Parathyroid adenoma (tissue), 2 donors: ENCODE measurements around the gene TMEM178B.

Experiments
- H2AFZ ChIP-seq: fragments of 300-600 bp; sonication (generic); one replicate; pipeline ENCODE4 v1.7.0; 2017; ENCODE audit warnings: antibody characterized with exemption, mild to moderate bottlenecking
- H3K27ac ChIP-seq: fragments of 300-600 bp; sonication (generic); one replicate; pipeline ENCODE4 v1.7.0; 2017
- H3K27me3 ChIP-seq: fragments of 300-600 bp; sonication (generic); one replicate; pipeline ENCODE4 v1.7.0; 2017; ENCODE audit warnings: low read length; ENCODE audit not compliant: control insufficient read depth, insufficient read depth
- H3K36me3 ChIP-seq: fragments of 300-600 bp; sonication (generic); one replicate; pipeline ENCODE4 v1.7.0; 2017; ENCODE audit warnings: low read length; ENCODE audit not compliant: control insufficient read depth, insufficient read depth
- H3K4me1 ChIP-seq: fragments of 300-600 bp; sonication (generic); one replicate; pipeline ENCODE4 v1.7.0; 2017; ENCODE audit warnings: control low read depth
- H3K4me2 ChIP-seq: fragments of 300-600 bp; sonication (generic); one replicate; pipeline ENCODE4 v1.7.0; 2017; ENCODE audit warnings: low read length
- H3K4me3 ChIP-seq: fragments of 300-600 bp; sonication (generic); one replicate; pipeline ENCODE4 v1.7.0; 2017; ENCODE audit warnings: low read depth, low read length
- H3K79me2 ChIP-seq: fragments of 300-600 bp; sonication (generic); one replicate; pipeline ENCODE4 v1.7.0; 2017; ENCODE audit warnings: control low read depth
- H3K9ac ChIP-seq: fragments of 300-600 bp; sonication (generic); one replicate; pipeline ENCODE4 v1.7.0; 2017; ENCODE audit warnings: mild to moderate bottlenecking
- H3K9me3 ChIP-seq: fragments of 300-600 bp; sonication (generic); one replicate; pipeline ENCODE4 v1.7.0; 2017; ENCODE audit warnings: low read length; ENCODE audit not compliant: control insufficient read depth
- CTCF ChIP-seq: fragments of 300-600 bp; sonication (generic); IDR thresholded peaks from one replicate; pipeline ENCODE4 v1.7.0; 2017; ENCODE audit warnings: antibody characterized with exemption, mild to moderate bottlenecking
- donor health status: primary hyperparathyroidism.

TMEM178B gene

GRCh38 chr7:141178486-141179135, 104.7 kb downstream of the TMEM178B start:
- H3K27me3 ChIP-seq, result no peaks in the 10 kb centered on the region
- H3K27ac ChIP-seq, result no peak overlapping the region
- no peak overlapping the region for H3K4me3 ChIP-seq
- no peaks in the 10 kb centered on the region for H3K36me3 ChIP-seq
- peaks cover 53% of the 10 kb centered on the region for H3K79me2 ChIP-seq
- H2AFZ ChIP-seq, result no peak overlapping the region
- H3K9ac ChIP-seq, result no peak overlapping the region
- peaks cover 4% of the 10 kb centered on the region for H3K4me1 ChIP-seq
- TF ChIP-seq CTCF, result no peak
- no peaks in the 10 kb centered on the region for H3K9me3 ChIP-seq
- no peak overlapping the region for H3K4me2 ChIP-seq

GRCh38 chr7:141181812-141182211, 107.9 kb downstream of the TMEM178B start:
- H3K9ac ChIP-seq, result no peak overlapping the region
- no peaks in the 10 kb centered on the region for H3K9me3 ChIP-seq
- peaks cover 4% of the 10 kb centered on the region for H3K4me1 ChIP-seq
- no peaks in the 10 kb centered on the region for H3K36me3 ChIP-seq
- H2AFZ ChIP-seq, result no peak overlapping the region
- TF ChIP-seq CTCF, result no peak
- H3K27me3 ChIP-seq, result no peaks in the 10 kb centered on the region
- no peak overlapping the region for H3K4me3 ChIP-seq
- H3K4me2 ChIP-seq, result no peak overlapping the region
- H3K27ac ChIP-seq, result no peak overlapping the region
- peaks cover 52% of the 10 kb centered on the region for H3K79me2 ChIP-seq

- Histone ChIP-seq H2AFZ (no peak overlapping the region), H3K79me2 (peaks cover 50% of the 10 kb centered on the region), H3K9ac (no peak overlapping the region), H3K27ac (no peak overlapping the region), H3K4me3 (no peak overlapping the region), H3K4me2 (no peak overlapping the region), H3K4me1 (peaks cover 11% of the 10 kb centered on the region), H3K9me3 (no peaks in the 10 kb centered on the region), H3K36me3 (no peaks in the 10 kb centered on the region), H3K27me3 (no peaks in the 10 kb centered on the region)
- TF ChIP-seq CTCF, result no peak
Measured at GRCh38 chr7:141184532-141185190, 110.8 kb downstream of the TMEM178B start.

DNA sequence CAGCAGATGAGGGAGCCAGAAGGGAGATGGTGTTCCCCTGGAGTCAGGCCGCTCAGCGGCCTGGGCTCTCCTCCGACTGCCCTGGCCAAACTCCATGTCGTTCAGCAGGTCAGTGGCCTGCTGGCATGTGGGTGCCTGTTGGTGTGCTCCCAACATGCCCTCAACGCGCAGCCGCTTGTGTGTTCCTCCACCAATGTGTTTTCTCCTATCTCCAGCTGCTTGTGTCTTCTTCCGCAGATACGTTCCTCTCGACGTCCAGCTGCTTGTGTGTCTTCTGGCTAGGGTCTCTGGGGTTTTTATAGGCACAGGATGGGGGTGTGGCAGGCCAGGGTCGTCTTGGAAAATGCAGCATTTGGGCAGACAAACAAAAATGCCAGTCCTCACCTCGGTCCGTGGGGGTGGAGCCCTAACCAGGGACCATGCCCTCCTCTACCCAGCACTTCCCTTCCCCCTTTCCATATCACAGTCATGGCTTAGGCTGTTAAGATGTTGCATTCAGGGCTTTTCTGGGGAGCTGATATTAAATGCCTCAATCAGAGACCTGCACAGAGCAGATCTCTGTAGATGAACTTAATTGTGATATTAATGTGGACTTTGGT, 111.6 kb downstream of the TMEM178B start:
- Histone ChIP-seq H3K9ac (no peak overlapping the region), H3K27ac (no peak overlapping the region), H3K4me3 (no peak overlapping the region), H3K9me3 (no peaks in the 10 kb centered on the region), H3K4me2 (no peak overlapping the region), H3K4me1 (peaks cover 11% of the 10 kb centered on the region), H3K36me3 (no peaks in the 10 kb centered on the region), H2AFZ (no peak overlapping the region), H3K27me3 (no peaks in the 10 kb centered on the region), H3K79me2 (peaks cover 48% of the 10 kb centered on the region)
- TF ChIP-seq CTCF, result no peak
